GM12878 (cell line): ENCODE measurements around the gene HPD. TPM values are rescaled to one million over a fixed set of nuclear protein-coding genes. Genes with fewer than 3 reads are reported as not detected.
"Not testable (repeated sequence)": the region's sequence is repeated elsewhere in the genome, so short reads cannot be mapped to it uniquely, and the experiment has no call there.

Source experiments
- ATAC-seq: fragments of 200-7000 bp; cut with Tn5 transposase; 3 replicates; pipeline ENCODE4 v1.9.1; 2020; ENCODE audit warnings: mild to moderate bottlenecking, moderate library complexity
- BruUV-seq: library from RNA; stranded (reverse); fragments of 400-500 nt; replicated peaks from 2 replicates; lab custom pipeline; 2021; lab: Mats Ljungman, UMichigan
- CTCF ChIA-PET: fragments of 300-600 bp; sonication (Branson Sonifier 250); formaldehyde crosslinking; extraction: SDS; loops from one replicate; lab custom pipeline; 2021; ENCODE audit warnings: inconsistent platforms; lab: Yijun Ruan, JAX
- POLR2A ChIA-PET: fragments of 350-600 bp; formaldehyde crosslinking; extraction: SDS; loops from one replicate; lab custom pipeline; 2021; ENCODE audit warnings: inconsistent platforms; lab: Charles Lee
- RAD21 ChIA-PET: fragments of 300-600 bp; sonication (Branson Sonifier 250); formaldehyde crosslinking; loops from one replicate; lab custom pipeline; 2023; ENCODE audit warnings: antibody characterized with exemption; ENCODE audit not compliant: unreplicated experiment; lab: Charles Lee
- SMC1A ChIA-PET: fragments of 300-600 bp; sonication (Branson Sonifier 250); formaldehyde crosslinking; loops from one replicate; lab custom pipeline; 2023; ENCODE audit not compliant: unreplicated experiment, uncharacterized antibody; lab: Charles Lee
- DNase-seq: peaks from one replicate; pipeline ENCODE4 v3.0.0-alpha.2; 2011; ENCODE audit warnings: low read depth, low spot score
- FAIRE-seq: peaks from 3 replicates; lab custom pipeline; 2011; peaks lifted over from hg19 to GRCh38; lab: Jason Lieb, UNC
- H2AFZ ChIP-seq: 2 replicates; pipeline ENCODE4 v1.6.0; 2011; ENCODE audit warnings: low read depth, low read length, control low read depth; ENCODE audit not compliant: control insufficient read depth
- H3K27ac ChIP-seq: 2 replicates; pipeline ENCODE4 v1.5.1; 2011; ENCODE audit warnings: control low read depth; ENCODE audit not compliant: control insufficient read depth, insufficient read depth
- H3K27me3 ChIP-seq, 2 experiments: replicated peaks in 1 of 2; 2 replicates each; pipeline versions ENCODE4 v1.6.0 to v1.6.1; 2011; ENCODE audit warnings: low read length in 1 of 2; ENCODE audit not compliant: control insufficient read depth in 2 of 2, insufficient read depth in 2 of 2
- H3K36me3 ChIP-seq, 2 experiments: 2 replicates each; pipeline ENCODE4 v1.5.1; 2011; ENCODE audit warnings: low read length in 1 of 2; ENCODE audit not compliant: control insufficient read depth in 2 of 2, insufficient read depth in 2 of 2
- H3K4me1 ChIP-seq: 2 replicates; pipeline ENCODE4 v1.6.1; 2011; ENCODE audit warnings: mild to moderate bottlenecking, low read length, moderate library complexity, mixed read lengths; ENCODE audit not compliant: control insufficient read depth, insufficient read depth
- H3K4me2 ChIP-seq: 2 replicates; pipeline ENCODE4 v1.6.0; 2011; ENCODE audit warnings: control low read depth; ENCODE audit not compliant: control insufficient read depth, insufficient read depth
- H3K4me3 ChIP-seq: fragments of 200-600 bp; sonication (generic); 2 replicates; pipeline ENCODE4 v1.5.1; 2016
- H3K79me2 ChIP-seq: 2 replicates; pipeline ENCODE4 v1.6.0; 2011; ENCODE audit warnings: low read length; ENCODE audit not compliant: control insufficient read depth, insufficient read depth
- H3K9ac ChIP-seq: 2 replicates; pipeline ENCODE4 v1.8.0; 2011; ENCODE audit warnings: low read length, control low read depth, mixed read lengths; ENCODE audit not compliant: control insufficient read depth, insufficient read depth
- H3K9me3 ChIP-seq: replicated peaks from 3 replicates; pipeline ENCODE4 v1.5.1; 2011; ENCODE audit warnings: mild to moderate bottlenecking, low read length; ENCODE audit not compliant: control insufficient read depth, insufficient read depth
- H4K20me1 ChIP-seq: 2 replicates; pipeline ENCODE4 v1.6.0; 2011; ENCODE audit not compliant: control insufficient read depth, insufficient read depth
- HDAC2 ChIP-seq: fragments of 200-600 bp; sonication (generic); IDR thresholded peaks from 2 replicates; pipeline ENCODE4 v1.6.1; 2017
- NFYA ChIP-seq: IDR thresholded peaks from 2 replicates; pipeline ENCODE4 v1.6.1; 2011; ENCODE audit warnings: low read depth, mild to moderate bottlenecking, low read length, improper control_type of control experiment, borderline replicate concordance
- ZSCAN29 ChIP-seq: fragments of 450-650 bp; IDR thresholded peaks from 2 replicates; pipeline ENCODE4 v1.6.1; 2017; ENCODE audit warnings: mild to moderate bottlenecking, moderate library complexity
- WGBS: methylation state at CpG from one replicate; pipeline ENCODE4 v1.1.6; 2016; ENCODE audit warnings: low lambda C conversion rate; ENCODE audit not compliant: insufficient replicate concordance, insufficient coverage; ENCODE audit errors: missing lambda C conversion rate; 5-methylcytosine and 5-hydroxymethylcytosine counted together
- in situ Hi-C: fragments of 300-500 bp; cut with MboI; formaldehyde crosslinking; loops from 9 replicates; pipeline ENCODE4 v1.14.3; 2018; ENCODE audit warnings: mixed read lengths
- intact Hi-C: fragments of 100-400 bp; cut with micrococcal nuclease; formaldehyde crosslinking; loops from one replicate; pipeline ENCODE4 v1.14.2; 2022; ENCODE audit not compliant: unreplicated experiment
- polyA plus RNA-seq, 11 experiments: library from polyadenylated mRNA; depleted of rRNA in 4 of 11; unstranded in 6 of 11; stranded (reverse) in 5 of 11; fragments of >200 nt; fragmentation: Nextera tagmentation in 4 of 11; fragmentation: Illumina TruSeq in 1 of 11; extraction: Ambion mirVana in 4 of 11; extraction: Trizol in 1 of 11; gene quantifications; 1 replicate in 1 of 11; 2 replicates in 10 of 11; pipeline versions ENCODE4 v1.2.1 to v1.2.3, GENCODE V29; 2011 to 2016; ENCODE audit warnings: inconsistent platforms in 2 of 11, missing spikeins in 2 of 11, low read depth in 1 of 11
- total RNA-seq, 4 experiments: library from RNA; depleted of rRNA in 3 of 4; stranded (reverse); fragments of >200 nt in 3 of 4; fragmentation: Illumina TruSeq in 1 of 4; extraction: Trizol in 1 of 4; gene quantifications; 2 replicates each; pipeline versions ENCODE4 v1.2.1 to v1.2.3, GENCODE V29; 2013 to 2021

Gene HPD
- total and polyA plus RNA-seq, 10 of the 15 experiments (the other 5 are each of a cell fraction or from before 2014, with no cell fraction given), result 0.04 to 0.69 (median 0.28) TPM; not detected in 7

DNA sequence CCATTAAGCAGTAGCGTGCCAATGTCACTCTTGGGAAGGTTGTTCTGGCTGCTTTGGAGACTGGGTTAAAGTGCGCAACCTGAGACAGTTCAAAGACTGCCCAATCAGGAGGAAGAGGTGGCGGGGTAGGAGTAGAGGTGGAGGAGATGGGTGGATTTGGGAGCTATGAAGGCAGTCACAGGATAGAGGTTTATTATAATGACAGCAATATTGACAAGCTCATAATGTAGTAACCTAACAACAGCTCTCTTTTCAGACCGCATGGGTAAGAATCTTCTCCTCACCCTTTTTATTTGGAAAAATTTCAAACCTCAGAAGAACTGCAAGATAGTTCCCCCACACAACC, 24.6 kb upstream of the HPD start:
- no peak for ATAC-seq
- no peaks in the 10 kb centered on the region for H3K9me3 ChIP-seq
- in situ Hi-C loops, result no loop called here
- H3K27me3 ChIP-seq, result no peaks in the 10 kb centered on the region
- ChIA-PET SMC1A (no interaction called here), RAD21 (no interaction called here), CTCF (interaction anchor here (0.7 to 1.0 kb wide), 2 partner anchors 44 to 89 kb away, joined by 3 read pairs; no protein-coding TSS in a partner anchor), POLR2A (interaction anchor here (0.7 kb wide), 1 partner anchor 591 kb away, joined by 3 read pairs; no protein-coding TSS in a partner anchor)
- no TSS peak for BruUV-seq
- no peaks in the 10 kb centered on the region for H3K79me2 ChIP-seq
- H3K27ac ChIP-seq, result no peak overlapping the region
- no peak overlapping the region for H3K4me2 ChIP-seq
- H3K4me3 ChIP-seq, result no peak overlapping the region
- intact Hi-C loops, result no loop called here
- no peak overlapping the region for H2AFZ ChIP-seq
- TF ChIP-seq HDAC2 (no peak), ZSCAN29 (no peak), NFYA (no peak)
- TF ChIP-seq, all 136 proteins: peak for 0
- no peak for DNase-seq
- FAIRE-seq, result no peak
- Histone ChIP-seq H3K4me1 (no peaks in the 10 kb centered on the region), H3K36me3 (no peaks in the 10 kb centered on the region), H3K9ac (no peak overlapping the region), H4K20me1 (no peaks in the 10 kb centered on the region)
- WGBS, result 65% methylated on average over 4 of the region's 4 CpGs

DNA sequence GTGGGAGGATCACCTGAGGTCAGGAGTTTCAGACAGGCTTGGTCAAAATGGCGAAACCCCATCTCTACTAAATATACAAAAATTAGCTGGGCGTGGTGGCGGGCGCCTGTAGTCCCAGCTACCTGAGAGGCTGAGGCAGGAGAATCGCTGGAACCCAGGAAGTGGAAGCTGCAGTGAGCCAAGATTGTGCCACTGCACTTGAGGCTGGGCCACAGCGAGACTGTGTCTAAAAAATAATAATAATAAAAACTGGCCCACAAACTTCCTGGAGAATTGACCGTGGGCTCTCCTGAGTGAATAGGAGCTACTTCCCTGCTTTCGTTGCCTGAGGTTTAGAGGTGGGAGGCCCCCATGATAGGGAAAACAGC, 17.4 kb upstream of the HPD start:
- H4K20me1 ChIP-seq, H3K79me2 ChIP-seq, ATAC-seq, in situ Hi-C loops, POLR2A ChIA-PET, H3K9ac ChIP-seq, BruUV-seq, H3K4me3 ChIP-seq, FAIRE-seq, H3K36me3 ChIP-seq, intact Hi-C loops, H3K9me3 ChIP-seq, H3K4me1 ChIP-seq, H3K4me2 ChIP-seq, DNase-seq, H3K27ac ChIP-seq, RAD21 ChIA-PET, H2AFZ ChIP-seq, H3K27me3 ChIP-seq: not testable (repeated sequence)
- 55% methylated on average over 8 of the region's 8 CpGs for WGBS
- ChIA-PET SMC1A (interaction anchor here (1.1 kb wide), 1 partner anchor 12 kb away, joined by 3 read pairs; the partner anchor contains the start of gene PSMD9), CTCF (interaction anchor here (1.1 to 1.6 kb wide), 3 partner anchors 12 to 82 kb away, joined by 3 to 5 read pairs (median 4); partner anchors contain the start of gene PSMD9)
